Keratinocyte (primary cell): ENCODE results near the gene TNFRSF6B. TPM values are rescaled to one million over a fixed set of nuclear protein-coding genes. Genes with fewer than 3 reads are reported as not detected.

ENCODE experiments used
- DNase-seq: peaks from one replicate; pipeline ENCODE4 v3.0.0-alpha.2; 2011; ENCODE audit warnings: low read depth, missing footprints, low spot score
- FAIRE-seq: peaks from 2 replicates; lab custom pipeline; 2011; peaks lifted over from hg19 to GRCh38; lab: Jason Lieb, UNC
- H2AFZ ChIP-seq: 2 replicates; pipeline ENCODE4 v1.6.0; 2012; ENCODE audit warnings: low read length, control low read depth, inconsistent platforms; ENCODE audit not compliant: control insufficient read depth
- H3K27ac ChIP-seq: 2 replicates; pipeline ENCODE4 v1.5.1; 2011; ENCODE audit warnings: low read length; ENCODE audit not compliant: control insufficient read depth, insufficient read depth
- H3K27me3 ChIP-seq: 3 replicates; pipeline ENCODE4 v1.6.0; 2011; ENCODE audit warnings: low read length; ENCODE audit not compliant: control insufficient read depth, insufficient read depth; ENCODE audit errors: extremely low read depth
- H3K36me3 ChIP-seq, 2 experiments: 2 replicates in 1 of 2; 3 replicates in 1 of 2; pipeline ENCODE4 v1.5.1; 2011; ENCODE audit warnings: low read length in 2 of 2, mild to moderate bottlenecking in 1 of 2; ENCODE audit not compliant: control insufficient read depth in 2 of 2, insufficient read depth in 2 of 2; ENCODE audit errors: extremely low read depth in 1 of 2
- H3K4me1 ChIP-seq: 3 replicates; pipeline ENCODE4 v1.5.1; 2011; ENCODE audit warnings: low read length; ENCODE audit not compliant: control insufficient read depth, insufficient read depth; ENCODE audit errors: extremely low read depth
- H3K4me2 ChIP-seq: 3 replicates; pipeline ENCODE4 v1.6.0; 2011; ENCODE audit warnings: low read depth, low read length; ENCODE audit not compliant: control insufficient read depth, insufficient read depth; ENCODE audit errors: extremely low read depth
- H3K4me3 ChIP-seq, 3 experiments: fragments of 200-600 bp in 1 of 3; sonication (generic) in 1 of 3; 2 replicates in 2 of 3; 3 replicates in 1 of 3; pipeline ENCODE4 v1.5.1; 2011 to 2016; ENCODE audit warnings: low read length in 3 of 3, mild to moderate bottlenecking in 3 of 3, control low read depth in 2 of 3, inconsistent platforms in 1 of 3, low read depth in 1 of 3, mixed read lengths in 1 of 3, mixed run types in 1 of 3, moderate library complexity in 1 of 3; ENCODE audit not compliant: control insufficient read depth in 2 of 3, insufficient read depth in 2 of 3; ENCODE audit errors: extremely low read depth in 1 of 3
- H3K79me2 ChIP-seq: 2 replicates; pipeline ENCODE4 v1.6.0; 2012; ENCODE audit warnings: low read length; ENCODE audit not compliant: control insufficient read depth, insufficient read depth
- H3K9ac ChIP-seq: 3 replicates; pipeline ENCODE4 v1.6.0; 2011; ENCODE audit warnings: low read length; ENCODE audit not compliant: control insufficient read depth, insufficient read depth; ENCODE audit errors: extremely low read depth
- H3K9me1 ChIP-seq: 3 replicates; pipeline ENCODE4 v1.6.0; 2011; ENCODE audit warnings: low read length; ENCODE audit not compliant: control insufficient read depth, insufficient read depth; ENCODE audit errors: extremely low read depth
- H3K9me3 ChIP-seq: 2 replicates; pipeline ENCODE4 v1.5.1; 2012; ENCODE audit warnings: low read depth, low read length; ENCODE audit not compliant: control insufficient read depth
- H4K20me1 ChIP-seq: 3 replicates; pipeline ENCODE4 v1.6.0; 2011; ENCODE audit warnings: low read length; ENCODE audit not compliant: control insufficient read depth, insufficient read depth; ENCODE audit errors: extremely low read depth
- CTCF ChIP-seq, 3 experiments: IDR thresholded peaks in 1 of 3; conservative IDR thresholded peaks in 1 of 3; optimal IDR thresholded peaks in 1 of 3; 2 replicates in 2 of 3; 3 replicates in 1 of 3; pipeline versions ENCODE3 to v1.5.1; 2011; ENCODE audit warnings: low read length in 3 of 3, mild to moderate bottlenecking in 3 of 3, moderate library complexity in 2 of 3, control low read depth in 1 of 3, inconsistent platforms in 1 of 3; ENCODE audit not compliant: insufficient read depth in 2 of 3; ENCODE audit errors: extremely low read depth in 1 of 3
- EZH2 ChIP-seq: IDR thresholded peaks from one replicate; pipeline ENCODE4 v1.6.1; 2012; ENCODE audit warnings: inconsistent platforms, mild to moderate bottlenecking, low read length, moderate library complexity
- dilution Hi-C: fragments of 300-500 bp; cut with MboI; formaldehyde crosslinking; loops from one replicate; pipeline ENCODE4 v1.7.0; 2020; ENCODE audit warnings: low sequenced_read_pairs; ENCODE audit not compliant: extremely low pct_ligation_motif_present
- polyA plus RNA-seq, 5 experiments: library from polyadenylated mRNA; depleted of rRNA in 3 of 5; stranded (reverse) in 3 of 5; stranded (forward) in 1 of 5; unstranded in 1 of 5; fragments of >200 nt; gene quantifications; 1 replicate in 1 of 5; 2 replicates in 3 of 5; 3 replicates in 1 of 5; pipeline versions ENCODE4 v1.2.1 to v1.2.3, GENCODE V29; 2011 to 2012; ENCODE audit warnings: missing spikeins in 2 of 5, low read depth in 1 of 5, low replicate concordance in 1 of 5

TNFRSF6B gene
- polyA plus RNA-seq, 1 donor (not counting 4 experiments of a cell fraction or from before 2014, with no cell fraction given): 51.9 TPM

DNA sequence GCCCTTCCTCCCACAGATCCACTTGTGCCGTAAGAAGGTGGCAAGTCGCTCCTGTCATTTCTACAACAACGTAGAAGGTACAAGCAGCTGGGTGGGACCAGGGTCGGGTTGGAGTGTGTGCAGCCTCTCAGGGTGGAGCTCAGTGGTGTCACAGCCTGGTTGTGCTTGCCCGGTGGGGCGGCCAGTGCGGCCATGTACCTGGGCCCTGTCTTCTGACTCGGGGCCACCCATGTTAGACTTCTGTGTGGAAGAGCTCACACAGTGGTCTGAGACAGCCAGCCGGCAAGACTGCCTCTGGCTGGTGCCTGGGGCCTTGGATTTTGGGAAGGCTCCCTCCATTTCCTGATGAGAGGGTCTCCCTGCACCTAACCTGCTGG lies 33.7 kb upstream of the TNFRSF6B start:
- TF ChIP-seq EZH2 (no peak), CTCF (optimal IDR thresholded peaks at IDR 0.05 in 1 of 3, IDR thresholded peaks at IDR 0.05 in 1 of 3, conservative IDR thresholded peaks at IDR 0.05 in 1 of 3; ENCODE audit: extremely low read depth in 1 of 3, insufficient read depth in 2 of 3, low read length in 3 of 3) (no peak)
- Histone ChIP-seq H3K36me3 (peaks cover 27 to 28% of the 10 kb centered on the region in 2 experiments), H3K4me3 (no peak overlapping the region), H3K9me1 (no peaks in the 10 kb centered on the region), H3K4me1 (peaks cover 8% of the 10 kb centered on the region), H3K79me2 (peaks cover 28% of the 10 kb centered on the region), H3K4me2 (no peak overlapping the region), H3K9ac (no peak overlapping the region), H4K20me1 (no peaks in the 10 kb centered on the region), H3K27ac (no peak overlapping the region), H3K27me3 (no peaks in the 10 kb centered on the region), H2AFZ (no peak overlapping the region), H3K9me3 (no peaks in the 10 kb centered on the region)
- no peak for FAIRE-seq
- no peak for DNase-seq
- dilution Hi-C loops: no loop called here

GRCh38 chr20:63663332-63664066 lies 33.0 kb upstream of the TNFRSF6B start:
- Histone ChIP-seq H3K9me3 (no peaks in the 10 kb centered on the region), H3K27ac (no peak overlapping the region), H2AFZ (no peak overlapping the region), H3K9ac (no peak overlapping the region), H3K36me3 (peaks cover 27 to 28% of the 10 kb centered on the region in 2 experiments), H3K4me3 (no peak overlapping the region), H3K4me1 (peaks cover 8% of the 10 kb centered on the region), H3K79me2 (peaks cover 28% of the 10 kb centered on the region), H3K9me1 (no peaks in the 10 kb centered on the region), H4K20me1 (no peaks in the 10 kb centered on the region), H3K4me2 (no peak overlapping the region), H3K27me3 (no peaks in the 10 kb centered on the region)
- TF ChIP-seq CTCF (optimal IDR thresholded peaks at IDR 0.05 in 1 of 3, IDR thresholded peaks at IDR 0.05 in 1 of 3, conservative IDR thresholded peaks at IDR 0.05 in 1 of 3; ENCODE audit: extremely low read depth in 1 of 3, insufficient read depth in 2 of 3, low read length in 3 of 3): no peak
- TF ChIP-seq EZH2: no peak
- dilution Hi-C loops: no loop called here
- DNase-seq: no peak
- FAIRE-seq: no peak
